HCT116 (cell line): ENCODE data around the gene TSPAN2. TPM values are rescaled to one million over a fixed set of nuclear protein-coding genes. Genes with fewer than 3 reads are reported as not detected.

Experiments used
- ATAC-seq: fragments of 200-7000 bp; cut with Tn5 transposase; 2 replicates; pipeline ENCODE4 v1.9.1; 2020; ENCODE audit warnings: mild to moderate bottlenecking, moderate library complexity
- BruUV-seq: library from RNA; stranded (reverse); fragments of 400-500 nt; replicated peaks from 2 replicates; lab custom pipeline; 2021; lab: Mats Ljungman, UMichigan
- CTCF ChIA-PET: fragments of 300-600 bp; sonication (Branson Sonifier 250); formaldehyde crosslinking; loops from one replicate; lab custom pipeline; 2021; ENCODE audit warnings: antibody characterized with exemption; lab: Charles Lee
- POLR2A ChIA-PET: fragments of 300-600, 350-600 bp; sonication (Branson Sonifier 250); formaldehyde crosslinking; loops from one replicate; lab custom pipeline; 2021; ENCODE audit warnings: antibody characterized with exemption; lab: Charles Lee
- RAD21 ChIA-PET, 2 experiments: fragments of 300-600 bp; sonication (Branson Sonifier 250); formaldehyde crosslinking; loops; one replicate each; lab custom pipeline; 2023; ENCODE audit warnings: low total read pairs in 2 of 2; ENCODE audit not compliant: uncharacterized antibody in 2 of 2, unreplicated experiment in 2 of 2, low non-redundant PET in 1 of 2; lab: Charles Lee
- DNase-seq: peaks from one replicate; pipeline ENCODE4 v3.0.0-alpha.2; 2010; ENCODE audit warnings: low read depth, low spot score
- H2AFZ ChIP-seq: fragments of 200-600 bp; shearing (Covaris generic), sonication (generic); 2 replicates; pipeline ENCODE4 v1.6.1; 2017; ENCODE audit warnings: low read depth, mixed run types, mixed read lengths, antibody characterized with exemption, low read length; ENCODE audit not compliant: poor library complexity, severe bottlenecking
- H3K27ac ChIP-seq: 2 replicates; pipeline ENCODE4 v1.5.1; 2012; ENCODE audit warnings: low read depth, low read length
- H3K27me3 ChIP-seq: fragments of 200-600 bp; sonication (generic); 2 replicates; pipeline ENCODE4 v1.6.1; 2016; ENCODE audit warnings: mixed run types, low read length, mixed read lengths; ENCODE audit not compliant: insufficient read depth
- H3K36me3 ChIP-seq, 2 experiments: fragments of 200-500 bp in 1 of 2; fragments of 200-600 bp in 1 of 2; sonication (Bioruptor generic) in 1 of 2; sonication (generic) in 1 of 2; 2 replicates each; pipeline versions ENCODE4 v1.5.1 to v1.6.1; 2014 to 2016; ENCODE audit warnings: low read length in 2 of 2, inconsistent platforms in 1 of 2, mixed read lengths in 1 of 2, mixed run types in 1 of 2; ENCODE audit not compliant: insufficient read depth in 2 of 2, control insufficient read depth in 1 of 2
- H3K4me1 ChIP-seq, 2 experiments: fragments of 200-600 bp in 1 of 2; sonication (generic) in 1 of 2; 2 replicates each; pipeline versions ENCODE4 v1.5.1 to v1.6.1; 2012 to 2017; ENCODE audit warnings: low read length in 2 of 2, inconsistent platforms in 1 of 2, mild to moderate bottlenecking in 1 of 2, mixed read lengths in 1 of 2, mixed run types in 1 of 2, moderate library complexity in 1 of 2; ENCODE audit not compliant: insufficient read depth in 2 of 2, control insufficient read depth in 1 of 2
- H3K4me2 ChIP-seq: fragments of 200-600 bp; sonication (generic); 2 replicates; pipeline ENCODE4 v1.6.1; 2017; ENCODE audit warnings: mixed run types, low read length, mixed read lengths
- H3K4me3 ChIP-seq, 2 experiments: fragments of 200-600 bp in 1 of 2; sonication (generic) in 1 of 2; replicated peaks in 1 of 2; 2 replicates each; pipeline ENCODE4 v1.5.1; 2011 to 2016; ENCODE audit warnings: low read length in 2 of 2, control low read depth in 1 of 2, low read depth in 1 of 2, mild to moderate bottlenecking in 1 of 2, mixed read lengths in 1 of 2, mixed run types in 1 of 2
- H3K79me2 ChIP-seq: fragments of 200-600 bp; sonication (generic); 2 replicates; pipeline ENCODE4 v1.6.1; 2017; ENCODE audit warnings: mild to moderate bottlenecking, mixed run types, low read length, moderate library complexity, mixed read lengths; ENCODE audit not compliant: insufficient read depth
- H3K9ac ChIP-seq: fragments of 200-600 bp; sonication (generic); 2 replicates; pipeline ENCODE4 v1.6.1; 2016; ENCODE audit warnings: low read length, mixed read lengths
- H3K9me2 ChIP-seq: fragments of 200-600 bp; sonication (generic), shearing (Covaris generic); 2 replicates; pipeline ENCODE4 v1.6.1; 2017; ENCODE audit warnings: mixed run types, mild to moderate bottlenecking, moderate library complexity; ENCODE audit not compliant: insufficient read depth
- H3K9me3 ChIP-seq, 2 experiments: fragments of 200-500 bp in 1 of 2; fragments of 200-600 bp in 1 of 2; sonication (Bioruptor generic) in 1 of 2; sonication (generic) in 1 of 2; 2 replicates each; pipeline ENCODE4 v1.6.1; 2014 to 2017; ENCODE audit warnings: low read length in 2 of 2, mixed read lengths in 2 of 2, inconsistent platforms in 1 of 2, low read depth in 1 of 2, mild to moderate bottlenecking in 1 of 2, mixed run types in 1 of 2, moderate library complexity in 1 of 2; ENCODE audit not compliant: control insufficient read depth in 1 of 2, insufficient read depth in 1 of 2
- H4K20me1 ChIP-seq: fragments of 200-600 bp; sonication (generic), shearing (Covaris generic); 2 replicates; pipeline ENCODE4 v1.6.1; 2017; ENCODE audit warnings: mixed run types, mild to moderate bottlenecking, moderate library complexity; ENCODE audit not compliant: insufficient read depth
- ATF3 ChIP-seq: IDR thresholded peaks from 2 replicates; pipeline ENCODE4 v1.6.1; 2012
- CEBPB ChIP-seq: IDR thresholded peaks from 2 replicates; pipeline ENCODE4 v1.6.1; 2012; ENCODE audit warnings: low read depth
- EGR1 ChIP-seq: IDR thresholded peaks from 2 replicates; pipeline ENCODE4 v1.6.1; 2012; ENCODE audit warnings: low read depth
- ELF1 ChIP-seq: IDR thresholded peaks from 2 replicates; pipeline ENCODE4 v1.6.1; 2012; ENCODE audit warnings: low read depth, borderline replicate concordance
- EZH2 ChIP-seq: fragments of 200-600 bp; sonication (generic); IDR thresholded peaks from 2 replicates; pipeline ENCODE4 v1.6.1; 2017; ENCODE audit warnings: antibody characterized with exemption, mixed run types
- EZH2phosphoT487 ChIP-seq: fragments of 200-600 bp; IDR thresholded peaks from 2 replicates; pipeline ENCODE4 v1.6.1; 2018; ENCODE audit warnings: antibody characterized with exemption, borderline replicate concordance
- FOSL1 ChIP-seq: IDR thresholded peaks from 2 replicates; pipeline ENCODE4 v1.6.1; 2012; ENCODE audit warnings: low read depth
- JUND ChIP-seq: IDR thresholded peaks from 2 replicates; pipeline ENCODE4 v1.6.1; 2012
- POLR2A ChIP-seq: IDR thresholded peaks from 2 replicates; pipeline ENCODE4 v1.7.0; 2011; ENCODE audit warnings: borderline replicate concordance; ENCODE audit not compliant: insufficient read depth, insufficient read length; ENCODE audit errors: extremely low read depth
- POLR2AphosphoS5 ChIP-seq: IDR thresholded peaks from 2 replicates; pipeline ENCODE4 v1.6.1; 2011; ENCODE audit warnings: mild to moderate bottlenecking, low read depth, low read length, moderate library complexity
- RAD21 ChIP-seq: IDR thresholded peaks from 2 replicates; pipeline ENCODE4 v1.6.1; 2012; ENCODE audit warnings: low read depth, mild to moderate bottlenecking
- REST ChIP-seq: IDR thresholded peaks from 2 replicates; pipeline ENCODE4 v1.6.1; 2012; ENCODE audit warnings: low read depth
- SIN3A ChIP-seq: IDR thresholded peaks from 2 replicates; pipeline ENCODE4 v1.6.1; 2012; ENCODE audit warnings: low read depth
- SP1 ChIP-seq: IDR thresholded peaks from 2 replicates; pipeline ENCODE4 v1.6.1; 2012; ENCODE audit warnings: low read depth
- SRF ChIP-seq: IDR thresholded peaks from 2 replicates; pipeline ENCODE4 v1.6.1; 2012; ENCODE audit warnings: low read depth
- TCF7L2 ChIP-seq: IDR thresholded peaks from 2 replicates; pipeline ENCODE4 v1.7.0; 2011; ENCODE audit warnings: borderline replicate concordance, inconsistent platforms; ENCODE audit not compliant: insufficient read depth, insufficient read length; ENCODE audit errors: extremely low read depth
- YY1 ChIP-seq: IDR thresholded peaks from 2 replicates; pipeline ENCODE4 v1.6.1; 2011; ENCODE audit warnings: low read length, low read depth, moderate library complexity, mild to moderate bottlenecking; ENCODE audit not compliant: insufficient replicate concordance; ENCODE audit errors: extremely low read depth
- ZNF274 ChIP-seq: fragments of 200-500 bp; sonication (Bioruptor generic); IDR thresholded peaks from 2 replicates; pipeline ENCODE4 v1.6.1; 2014; ENCODE audit warnings: mild to moderate bottlenecking, low read depth, low read length, inconsistent platforms
- intact Hi-C: fragments of 100-400 bp; cut with micrococcal nuclease; formaldehyde crosslinking; loops from 2 replicates; pipeline ENCODE4 v1.10.0; 2022
- total RNA-seq: library from RNA; stranded (reverse); gene quantifications from one replicate; pipeline ENCODE4 v1.2.1, GENCODE V29; 2021; ENCODE audit not compliant: unreplicated experiment

TSPAN2 gene
- total RNA-seq, 1 experiment from 2014 or later = 0.98 TPM

GRCh38 chr1:115107516-115108260 lies 18.4 kb upstream of the TSPAN2 start:
- ATAC-seq (no peak), DNase-seq (no peak)
- Histone ChIP-seq H3K27ac (no peak overlapping the region), H3K79me2 (no peaks in the 10 kb centered on the region), H3K36me3 (no peaks in the 10 kb centered on the region), H2AFZ (no peak overlapping the region), H3K9ac (no peak overlapping the region), H3K27me3 (no peaks in the 10 kb centered on the region), H3K9me2 (no peaks in the 10 kb centered on the region), H3K4me3 (no peak overlapping the region), H3K9me3 (no peaks in the 10 kb centered on the region), H3K4me1 (no peaks in the 10 kb centered on the region), H4K20me1 (no peaks in the 10 kb centered on the region), H3K4me2 (no peak overlapping the region)
- ChIA-PET CTCF (no interaction called here), RAD21 (no interaction called here), POLR2A (no interaction called here)
- BruUV-seq = no TSS peak
- no peak for TF ChIP-seq ZNF274
- intact Hi-C loops = no loop called here

GRCh38 chr1:115105831-115106230 lies 16.5 kb upstream of the TSPAN2 start:
- no peaks in the 10 kb centered on the region for H3K4me1 ChIP-seq
- ATAC-seq = no peak
- H3K9ac ChIP-seq = no peak overlapping the region
- no peaks in the 10 kb centered on the region for H3K9me3 ChIP-seq
- POLR2A ChIA-PET = no interaction called here
- no peak overlapping the region for H2AFZ ChIP-seq
- no peak for DNase-seq
- intact Hi-C loops = no loop called here
- H3K9me2 ChIP-seq = no peaks in the 10 kb centered on the region
- H3K4me3 ChIP-seq = no peak overlapping the region
- H3K4me2 ChIP-seq = no peak overlapping the region
- CTCF ChIA-PET = no interaction called here
- H3K36me3 ChIP-seq = no peaks in the 10 kb centered on the region
- H3K27ac ChIP-seq = no peak overlapping the region
- RAD21 ChIA-PET = no interaction called here
- BruUV-seq = no TSS peak
- H4K20me1 ChIP-seq = no peaks in the 10 kb centered on the region
- H3K79me2 ChIP-seq = no peaks in the 10 kb centered on the region
- H3K27me3 ChIP-seq = no peaks in the 10 kb centered on the region
- TF ChIP-seq RAD21 = no peak
- no peak for TF ChIP-seq EZH2phosphoT487
- no peak for TF ChIP-seq YY1
- TF ChIP-seq SRF = no peak
- TF ChIP-seq EGR1 = no peak
- no peak for TF ChIP-seq SIN3A
- TF ChIP-seq CEBPB = no peak
- no peak for TF ChIP-seq EZH2
- TF ChIP-seq JUND = no peak
- no peak for TF ChIP-seq ELF1
- no peak for TF ChIP-seq POLR2AphosphoS5
- no peak for TF ChIP-seq TCF7L2
- TF ChIP-seq REST = no peak
- no peak for TF ChIP-seq POLR2A
- no peak for TF ChIP-seq SP1
- no peak for TF ChIP-seq FOSL1
- no peak for TF ChIP-seq ATF3
